Trophoblast cell (in vitro differentiated cells and primary cell): ENCODE results near the gene POU3F3.
A peak's percentile ranks its signal among the peaks of the same experiment; 100 is the strongest.

Experiments
- DNase-seq, 2 donors: peaks; one replicate each; pipeline ENCODE4 v3.0.0-alpha.2; 2016
- H2AFZ ChIP-seq: 2 replicates; pipeline ENCODE4 v1.6.1; 2013; ENCODE audit warnings: low read length, moderate library complexity, mild to moderate bottlenecking; ENCODE audit not compliant: insufficient read depth, poor library complexity
- H2AK5ac ChIP-seq: 2 replicates; pipeline ENCODE4 v1.6.1; 2013; ENCODE audit warnings: mild to moderate bottlenecking, low read length
- H2BK120ac ChIP-seq: 2 replicates; pipeline ENCODE4 v1.6.1; 2013; ENCODE audit warnings: low read length, mild to moderate bottlenecking, moderate library complexity; ENCODE audit not compliant: insufficient read depth, poor library complexity
- H2BK12ac ChIP-seq: 2 replicates; pipeline ENCODE4 v1.6.1; 2013; ENCODE audit warnings: mild to moderate bottlenecking, low read length, moderate library complexity
- H2BK5ac ChIP-seq: 2 replicates; pipeline ENCODE4 v1.6.1; 2013; ENCODE audit warnings: low read length, low read depth, moderate library complexity, mild to moderate bottlenecking; ENCODE audit not compliant: poor library complexity
- H3K14ac ChIP-seq: 2 replicates; pipeline ENCODE4 v1.6.1; 2013; ENCODE audit warnings: mild to moderate bottlenecking, low read length
- H3K18ac ChIP-seq: 2 replicates; pipeline ENCODE4 v1.6.1; 2013; ENCODE audit warnings: mild to moderate bottlenecking, low read length
- H3K23ac ChIP-seq: 2 replicates; pipeline ENCODE4 v1.6.1; 2013; ENCODE audit warnings: low read length
- H3K27ac ChIP-seq: 2 replicates; pipeline ENCODE4 v1.5.1; 2013; ENCODE audit warnings: low read depth, mild to moderate bottlenecking, inconsistent platforms, low read length, moderate library complexity
- H3K27me3 ChIP-seq: 2 replicates; pipeline ENCODE4 v1.6.1; 2013; ENCODE audit warnings: inconsistent platforms, mild to moderate bottlenecking, low read length, moderate library complexity; ENCODE audit not compliant: insufficient read depth
- H3K36me3 ChIP-seq, 2 experiments: 1 replicate in 1 of 2; 2 replicates in 1 of 2; pipeline ENCODE4 v1.6.1; 2013; ENCODE audit warnings: low read length in 2 of 2, mild to moderate bottlenecking in 2 of 2, moderate library complexity in 1 of 2; ENCODE audit not compliant: insufficient read depth in 2 of 2, control insufficient read depth in 1 of 2
- H3K4ac ChIP-seq: 2 replicates; pipeline ENCODE4 v1.6.1; 2013; ENCODE audit warnings: low read depth, mild to moderate bottlenecking, low read length, moderate library complexity
- H3K4me1 ChIP-seq, 2 experiments: 1 replicate in 1 of 2; 2 replicates in 1 of 2; pipeline ENCODE4 v1.6.1; 2013; ENCODE audit warnings: low read length in 2 of 2, mild to moderate bottlenecking in 2 of 2, moderate library complexity in 1 of 2; ENCODE audit not compliant: insufficient read depth in 2 of 2, control insufficient read depth in 1 of 2
- H3K4me2 ChIP-seq: 2 replicates; pipeline ENCODE4 v1.6.1; 2013; ENCODE audit warnings: inconsistent platforms, mild to moderate bottlenecking, low read length, moderate library complexity
- H3K4me3 ChIP-seq: 2 replicates; pipeline ENCODE4 v1.5.1; 2013; ENCODE audit warnings: mild to moderate bottlenecking, low read depth, low read length, inconsistent platforms
- H3K79me1 ChIP-seq: one replicate; pipeline ENCODE4 v1.6.1; 2013; ENCODE audit warnings: low read length
- H3K79me2 ChIP-seq: 2 replicates; pipeline ENCODE4 v1.6.1; 2013; ENCODE audit warnings: low read length, mild to moderate bottlenecking; ENCODE audit not compliant: control insufficient read depth, insufficient read depth, poor library complexity
- H3K9ac ChIP-seq: 2 replicates; pipeline ENCODE4 v1.6.1; 2013; ENCODE audit warnings: mild to moderate bottlenecking, low read length
- H3K9me3 ChIP-seq: 2 replicates; pipeline ENCODE4 v1.6.1; 2013; ENCODE audit warnings: low read depth, mild to moderate bottlenecking, control low read depth, inconsistent platforms, low read length; ENCODE audit not compliant: insufficient read depth
- H4K12ac ChIP-seq: 2 replicates; pipeline ENCODE4 v1.6.1; 2013; ENCODE audit warnings: low read depth, mild to moderate bottlenecking, low read length, moderate library complexity
- H4K8ac ChIP-seq: 2 replicates; pipeline ENCODE4 v1.6.1; 2013; ENCODE audit warnings: low read depth, mild to moderate bottlenecking, low read length, moderate library complexity
- H4K91ac ChIP-seq: one replicate; pipeline ENCODE4 v1.6.1; 2013; ENCODE audit warnings: low read depth, mild to moderate bottlenecking, low read length, moderate library complexity
- WGBS: extraction: QIAGEN DNeasy Blood & Tissue Kit; methylation state at CpG from one replicate; pipeline ENCODE4 v1.1.7; 2013; ENCODE audit warnings: missing lambda C conversion rate; ENCODE audit not compliant: insufficient read length, insufficient coverage; ENCODE audit errors: extremely low coverage; 5-methylcytosine and 5-hydroxymethylcytosine counted together

POU3F3 gene

GRCh38 chr2:104865096-104865470 is 11.2 kb downstream of the POU3F3 start:
- Histone ChIP-seq H3K4me3 (no peak overlapping the region), H4K8ac (no peak overlapping the region), H3K4ac (no peak overlapping the region), H3K27ac (no peak overlapping the region), H2BK120ac (no peak overlapping the region), H3K4me2 (no peak overlapping the region), H3K18ac (no peak overlapping the region), H2BK5ac (no peak overlapping the region), H3K79me1 (no peaks in the 10 kb centered on the region), H2BK12ac (no peak overlapping the region), H2AFZ (no peak overlapping the region), H3K27me3 (peaks cover 84% of the 10 kb centered on the region), H3K14ac (no peak overlapping the region), H3K9ac (no peak overlapping the region), H3K79me2 (no peaks in the 10 kb centered on the region), H2AK5ac (no peak overlapping the region), H4K12ac (no peak overlapping the region), H4K91ac (no peak overlapping the region), H3K4me1 (peaks cover 3 to 4% of the 10 kb centered on the region in 2 experiments), H3K9me3 (peaks cover 10% of the 10 kb centered on the region), H3K36me3 (no peaks in the 10 kb centered on the region), H3K23ac (no peak overlapping the region)
- no peak for DNase-seq
- WGBS, result no CpG with 5 or more reads among the region's 2 CpGs

GRCh38 chr2:104866122-104866864 is 12.4 kb downstream of the POU3F3 start:
- no peak for DNase-seq
- Histone ChIP-seq H2AFZ (no peak overlapping the region), H2BK5ac (no peak overlapping the region), H3K36me3 (no peaks in the 10 kb centered on the region), H3K4ac (no peak overlapping the region), H3K9me3 (peaks cover 8% of the 10 kb centered on the region), H3K23ac (no peak overlapping the region), H2BK120ac (no peak overlapping the region), H3K14ac (no peak overlapping the region), H3K4me1 (peaks cover 3 to 4% of the 10 kb centered on the region in 2 experiments), H2AK5ac (no peak overlapping the region), H3K4me2 (no peak overlapping the region), H4K12ac (no peak overlapping the region), H3K79me2 (no peaks in the 10 kb centered on the region), H3K4me3 (no peak overlapping the region), H3K79me1 (no peaks in the 10 kb centered on the region), H3K27me3 (peaks cover 88% of the 10 kb centered on the region), H2BK12ac (no peak overlapping the region), H3K27ac (no peak overlapping the region), H3K9ac (no peak overlapping the region), H4K8ac (no peak overlapping the region), H4K91ac (no peak overlapping the region), H3K18ac (no peak overlapping the region)
- no CpG with 5 or more reads among the region's 11 CpGs for WGBS

DNA sequence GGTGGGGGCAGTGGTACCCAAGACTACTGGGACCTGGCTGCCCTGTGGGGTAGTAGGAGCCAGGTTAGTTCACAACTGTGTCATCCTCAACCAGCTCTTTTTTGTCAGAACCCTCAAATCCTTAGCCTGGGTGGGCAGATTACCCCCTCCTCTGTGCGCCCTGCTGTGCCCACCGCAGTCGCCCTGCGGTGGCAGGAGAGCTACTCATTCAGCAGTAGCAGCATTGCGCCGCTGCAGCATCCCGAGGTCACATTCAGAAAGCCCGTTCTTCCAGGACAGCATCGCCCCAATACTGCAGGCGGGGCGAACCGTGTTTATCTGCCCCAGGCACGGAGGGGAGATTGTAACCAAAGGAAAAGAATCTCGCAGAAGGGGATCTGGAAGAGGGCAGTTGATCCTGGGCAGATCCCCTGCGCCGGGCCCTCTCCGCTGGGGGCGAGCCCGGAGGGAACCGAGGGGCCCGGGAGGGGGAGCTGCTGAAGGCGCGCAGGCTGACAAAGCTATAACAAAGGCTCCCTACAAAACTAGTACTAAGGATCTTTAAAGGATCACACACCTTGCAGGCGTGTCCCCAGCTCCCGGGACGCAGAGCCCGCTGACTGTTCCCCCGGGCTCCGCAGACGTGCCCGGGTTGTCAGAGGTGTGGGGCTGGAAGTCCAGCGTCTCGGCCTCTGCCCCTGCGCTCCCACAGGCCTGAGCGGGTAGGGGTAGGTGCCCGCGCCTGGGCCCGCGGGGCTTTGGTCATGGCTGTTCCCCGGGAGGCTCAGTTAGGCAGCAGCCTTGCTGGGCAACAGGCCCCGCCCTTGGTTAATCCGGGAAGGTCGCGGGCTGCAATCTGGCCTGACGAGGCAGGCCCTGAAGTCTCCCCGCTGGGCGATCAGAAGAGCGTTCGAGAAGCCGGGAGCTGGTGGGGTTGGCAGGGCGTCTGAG is 13.2 kb downstream of the POU3F3 start:
- H4K91ac ChIP-seq, result no peak overlapping the region
- H3K79me2 ChIP-seq, result no peaks in the 10 kb centered on the region
- H3K36me3 ChIP-seq, result no peaks in the 10 kb centered on the region
- H4K12ac ChIP-seq, result no peak overlapping the region
- H2BK5ac ChIP-seq, result no peak overlapping the region
- peaks cover 2 to 6% of the 10 kb centered on the region in 2 experiments for H3K4me1 ChIP-seq
- H2AFZ ChIP-seq, result no peak overlapping the region
- H3K27ac ChIP-seq, result no peak overlapping the region
- peak overlapping the region; percentile 14 for H3K4me2 ChIP-seq
- H2AK5ac ChIP-seq, result no peak overlapping the region
- H2BK120ac ChIP-seq, result no peak overlapping the region
- H3K4me3 ChIP-seq, result no peak overlapping the region
- peaks cover 11% of the 10 kb centered on the region for H3K9me3 ChIP-seq
- H3K9ac ChIP-seq, result no peak overlapping the region
- no peaks in the 10 kb centered on the region for H3K79me1 ChIP-seq
- no peak overlapping the region for H3K23ac ChIP-seq
- H3K27me3 ChIP-seq, result peaks cover 88% of the 10 kb centered on the region
- no peak overlapping the region for H3K4ac ChIP-seq
- WGBS, result no CpG with 5 or more reads among the region's 51 CpGs
- H3K14ac ChIP-seq, result no peak overlapping the region
- no peak overlapping the region for H3K18ac ChIP-seq
- H2BK12ac ChIP-seq, result no peak overlapping the region
- DNase-seq, result no peak
- H4K8ac ChIP-seq, result no peak overlapping the region

- H3K9ac ChIP-seq, result no peak overlapping the region
- no peak overlapping the region for H2BK5ac ChIP-seq
- no peak overlapping the region for H4K12ac ChIP-seq
- H3K4me3 ChIP-seq, result no peak overlapping the region
- no peak overlapping the region for H3K23ac ChIP-seq
- H3K4ac ChIP-seq, result no peak overlapping the region
- no peak overlapping the region for H3K18ac ChIP-seq
- H2AK5ac ChIP-seq, result no peak overlapping the region
- peaks cover 11% of the 10 kb centered on the region for H3K9me3 ChIP-seq
- peaks cover 89% of the 10 kb centered on the region for H3K27me3 ChIP-seq
- H2BK120ac ChIP-seq, result no peak overlapping the region
- H3K27ac ChIP-seq, result no peak overlapping the region
- H3K79me2 ChIP-seq, result no peaks in the 10 kb centered on the region
- no peak overlapping the region for H4K91ac ChIP-seq
- DNase-seq, result no peak
- no CpG with 5 or more reads among the region's 33 CpGs for WGBS
- no peak overlapping the region for H2AFZ ChIP-seq
- no peak overlapping the region for H2BK12ac ChIP-seq
- no peak overlapping the region for H3K4me2 ChIP-seq
- H3K36me3 ChIP-seq, result no peaks in the 10 kb centered on the region
- H3K14ac ChIP-seq, result no peak overlapping the region
- H3K4me1 ChIP-seq, result peaks cover 2 to 9% of the 10 kb centered on the region in 2 experiments
- no peaks in the 10 kb centered on the region for H3K79me1 ChIP-seq
- no peak overlapping the region for H4K8ac ChIP-seq
These were observed 14.0 kb downstream of the POU3F3 start for GRCh38 chr2:104867813-104868504.
